Mesenteric fat pad (tissue), 1 donor: Measurements from ENCODE around the gene PDCD1. TPM values are rescaled to one million over a fixed set of nuclear protein-coding genes. Genes with fewer than 3 reads are reported as not detected.
A peak's percentile ranks its signal among the peaks of the same experiment; 100 is the strongest.
"Not testable (repeated sequence)": the region's sequence is repeated elsewhere in the genome, so short reads cannot be mapped to it uniquely, and the experiment has no call there.

ENCODE experiments used
- DNase-seq: peaks from one replicate; pipeline ENCODE4 v3.0.0-alpha.2; 2020; ENCODE audit warnings: low spot score
- total RNA-seq: library from RNA; stranded (reverse); fragmentation: NEBNext Ultra II Directional; extraction: Animal tissue kit (Norgen Biotek cat#: 25700); gene quantifications from one replicate; pipeline ENCODE4 v1.2.1, GENCODE V29; 2021
- donor health status: DM: yes; HTN: yes; CAD: no.

The PDCD1 gene
- total RNA-seq, 1 donor from 2014 or later: 0.42 TPM

DNA sequence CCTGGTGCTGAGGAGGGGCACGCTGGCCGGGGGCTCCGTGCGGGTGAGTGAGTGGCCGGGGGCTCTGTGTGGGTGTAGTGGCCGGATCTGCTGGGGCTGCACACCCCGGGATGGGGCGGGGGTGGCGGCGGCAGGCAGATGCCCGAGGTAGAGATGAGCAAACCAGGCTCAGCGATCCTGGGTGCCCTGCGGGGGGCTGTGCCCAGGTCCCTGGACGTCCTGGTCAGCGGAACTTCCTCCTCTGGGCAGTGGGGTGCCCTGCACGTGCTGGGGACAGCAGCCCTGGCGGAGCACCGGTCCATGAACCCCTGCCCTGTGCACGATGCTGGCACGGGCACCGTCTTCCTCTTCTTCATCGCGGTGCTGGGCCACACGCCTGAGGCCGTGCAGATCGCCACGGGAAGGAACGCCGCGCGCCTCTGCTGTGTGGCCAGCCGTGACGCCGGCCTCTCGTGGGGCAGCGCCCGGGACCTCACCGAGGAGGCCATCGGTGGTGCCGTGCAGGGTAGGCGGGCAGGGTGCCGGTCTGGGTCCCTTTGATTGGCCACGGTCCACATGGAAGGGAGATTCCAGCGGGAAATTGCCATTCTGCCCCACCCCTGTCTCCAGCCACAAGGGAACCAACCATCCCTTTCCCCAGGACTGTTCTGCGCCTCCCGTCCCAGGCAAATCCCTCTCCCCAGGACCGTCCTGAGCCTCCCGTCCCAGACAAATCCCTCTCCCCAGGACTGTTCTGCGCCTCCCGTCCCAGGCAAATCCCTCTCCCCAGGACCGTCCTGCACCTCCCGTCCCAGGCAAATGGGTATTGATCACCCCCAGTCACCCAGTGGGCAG is 43.8 kb downstream of the PDCD1 start:
- DNase-seq: peak; percentile 85

DNA sequence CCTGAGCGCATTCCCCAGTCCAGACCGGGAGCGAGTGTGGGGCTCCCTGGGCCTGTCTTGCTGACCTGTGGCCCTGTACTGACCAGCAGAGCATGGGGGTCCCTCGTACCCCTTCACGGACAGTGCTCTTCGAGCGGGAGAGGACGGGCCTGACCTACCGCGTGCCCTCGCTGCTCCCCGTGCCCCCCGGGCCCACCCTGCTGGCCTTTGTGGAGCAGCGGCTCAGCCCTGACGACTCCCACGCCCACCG is 44.4 kb downstream of the PDCD1 start:
- no peak for DNase-seq

DNA sequence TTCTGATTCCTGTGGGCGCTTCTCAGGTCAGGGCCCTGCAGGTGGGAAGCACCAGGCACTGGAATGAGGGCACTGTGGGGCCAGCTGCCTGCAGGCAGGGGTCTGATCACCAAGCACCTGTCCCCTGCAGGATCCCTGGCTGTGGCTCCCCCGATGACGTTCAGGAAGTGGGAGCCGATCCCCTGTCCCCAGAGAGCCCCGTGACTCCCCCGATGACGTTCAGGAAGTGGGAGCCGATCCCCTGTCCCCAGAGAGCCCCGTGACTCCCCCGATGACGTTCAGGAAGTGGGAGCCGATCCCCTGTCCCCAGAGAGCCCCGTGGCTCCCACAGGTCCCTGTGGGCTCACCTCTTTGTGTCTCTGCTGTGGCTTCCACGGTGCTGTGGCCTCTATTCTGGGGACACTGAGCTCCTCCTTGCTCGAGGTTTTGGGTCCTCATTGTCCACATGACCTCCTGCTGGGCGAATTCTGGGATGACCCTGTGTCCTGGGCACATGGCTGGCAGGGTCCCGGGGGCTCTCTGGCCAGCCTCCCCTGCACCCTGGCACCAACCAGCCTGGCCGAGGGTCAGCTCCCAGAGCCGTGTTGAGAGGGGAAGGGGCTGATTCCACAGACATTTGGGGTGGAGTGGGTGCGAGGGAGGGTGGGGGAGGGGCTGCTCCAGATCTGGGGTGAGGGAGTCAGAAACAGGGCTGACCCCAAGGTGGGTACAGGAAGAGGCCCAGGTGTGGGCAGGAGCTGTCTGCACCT is 44.9 kb downstream of the PDCD1 start:
- no peak for DNase-seq

DNA sequence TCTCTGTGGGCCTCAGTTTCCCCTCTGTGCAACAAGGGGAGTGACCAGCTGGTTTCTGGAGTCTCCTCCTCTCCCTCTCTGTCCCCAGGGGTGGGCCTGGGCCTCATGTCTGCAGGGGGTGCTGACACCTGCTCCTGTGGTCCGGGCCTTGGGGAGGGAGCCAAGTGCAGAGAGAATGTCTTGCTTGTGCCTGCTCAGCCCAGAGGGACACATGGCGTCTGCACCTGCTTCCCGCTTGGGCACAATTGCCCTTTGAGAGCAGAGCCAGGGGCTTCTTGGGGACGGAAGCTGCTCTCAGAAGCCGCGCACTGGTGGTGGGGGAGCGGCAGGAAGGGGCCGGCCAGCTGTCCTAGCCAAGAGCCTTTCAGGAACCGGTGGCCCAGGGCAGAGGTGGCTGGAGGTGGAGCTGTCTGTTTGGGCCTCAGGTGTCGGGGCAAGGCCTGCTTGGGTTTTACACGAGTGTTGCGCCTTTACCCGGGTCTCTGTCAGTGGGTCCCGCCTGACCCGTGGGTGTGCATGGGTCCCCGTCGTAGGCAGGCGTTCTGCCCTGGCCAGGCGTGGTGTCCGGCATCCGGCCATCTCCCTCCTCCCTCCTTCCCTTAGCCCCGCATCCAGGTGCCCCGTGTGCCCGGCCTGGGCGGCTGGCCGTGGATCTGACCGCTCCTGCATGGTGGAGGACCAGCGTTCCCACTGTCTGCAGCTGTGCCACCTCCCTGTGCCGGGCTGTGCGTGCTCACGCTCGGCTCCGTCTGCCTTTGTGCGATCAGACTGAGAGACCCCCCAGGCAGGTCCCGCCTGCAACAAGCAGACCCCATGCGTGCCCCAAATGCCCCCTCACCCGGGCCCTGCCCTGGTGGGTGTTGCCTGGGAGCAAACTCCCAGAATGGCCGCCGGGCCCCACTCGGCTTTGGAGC is 45.7 kb downstream of the PDCD1 start:
- peak; percentile 89 for DNase-seq

DNA sequence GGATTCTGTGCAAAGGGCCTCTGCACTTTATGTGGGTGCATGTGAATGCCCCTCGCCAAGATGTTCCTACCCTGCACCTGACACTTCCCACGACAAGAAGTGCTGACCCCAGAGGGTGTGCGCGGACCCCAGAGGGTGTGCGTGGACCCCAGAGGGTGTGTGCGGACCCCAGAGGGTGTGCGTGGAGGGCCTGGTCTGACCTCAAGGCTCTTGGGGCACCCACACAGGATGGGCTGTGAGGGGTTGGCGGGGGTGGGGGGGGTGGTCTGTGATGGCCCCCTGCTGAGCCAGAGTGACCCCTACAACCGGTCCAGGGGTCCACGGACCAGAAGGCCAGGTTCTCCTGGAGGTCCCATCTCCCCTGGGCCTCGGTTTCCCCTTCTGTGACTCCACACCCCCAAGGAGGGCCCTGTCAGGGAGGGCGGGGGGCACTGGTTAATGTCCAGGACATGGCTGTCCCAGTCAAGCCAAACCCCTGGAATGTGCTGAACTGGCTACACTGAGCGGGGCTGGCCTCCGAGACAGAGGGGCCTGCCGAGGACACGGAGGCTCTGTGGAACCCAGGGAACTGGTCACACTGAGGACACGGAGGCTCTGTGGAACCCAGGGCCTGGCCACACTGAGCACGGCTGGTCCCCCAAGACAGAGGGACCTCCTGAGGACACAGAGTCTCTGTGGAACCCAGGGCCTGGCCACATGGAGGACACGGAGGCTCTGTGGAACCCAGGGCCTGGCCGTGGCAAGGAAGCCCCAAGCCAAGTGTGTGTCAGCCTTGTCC is 46.6 kb downstream of the PDCD1 start:
- DNase-seq: peak; percentile 88

DNA sequence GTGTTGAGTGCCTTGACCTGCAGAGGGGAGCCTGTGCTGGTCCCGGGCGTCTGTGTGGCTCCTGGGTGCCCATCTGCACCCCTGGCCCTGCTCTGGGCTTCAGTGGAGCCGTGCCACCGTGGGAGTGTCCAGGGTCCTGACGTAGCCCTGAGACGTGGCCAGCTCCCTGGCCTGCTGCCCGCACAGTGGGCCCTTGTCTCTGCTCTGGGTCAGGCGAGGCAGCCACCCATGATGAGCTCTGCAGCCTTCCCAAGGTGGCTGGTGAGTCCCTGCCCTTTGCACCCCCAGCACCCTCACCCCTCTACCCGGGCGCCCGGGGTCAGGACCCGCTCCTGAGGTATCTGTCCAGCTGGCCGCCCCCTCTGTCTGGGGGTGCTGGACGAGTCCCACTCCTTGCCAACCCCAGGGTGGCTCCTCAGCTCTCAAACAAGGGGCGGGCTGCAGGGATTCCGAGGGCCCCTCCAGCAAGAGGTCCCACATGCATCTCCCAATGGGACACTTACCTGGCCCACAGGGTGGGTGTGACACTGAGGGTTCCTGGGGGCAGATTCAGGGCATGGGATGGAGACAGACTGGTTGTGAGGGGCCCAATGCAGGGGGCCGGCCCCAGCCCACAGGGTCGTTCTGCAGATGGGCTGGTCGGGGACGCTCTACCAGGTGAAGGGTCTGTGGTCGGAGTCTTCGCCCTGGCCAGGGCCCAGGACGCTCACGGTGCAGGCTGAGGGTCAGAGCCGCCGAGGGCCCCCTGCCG is 47.3 kb downstream of the PDCD1 start:
- no peak for DNase-seq

DNA sequence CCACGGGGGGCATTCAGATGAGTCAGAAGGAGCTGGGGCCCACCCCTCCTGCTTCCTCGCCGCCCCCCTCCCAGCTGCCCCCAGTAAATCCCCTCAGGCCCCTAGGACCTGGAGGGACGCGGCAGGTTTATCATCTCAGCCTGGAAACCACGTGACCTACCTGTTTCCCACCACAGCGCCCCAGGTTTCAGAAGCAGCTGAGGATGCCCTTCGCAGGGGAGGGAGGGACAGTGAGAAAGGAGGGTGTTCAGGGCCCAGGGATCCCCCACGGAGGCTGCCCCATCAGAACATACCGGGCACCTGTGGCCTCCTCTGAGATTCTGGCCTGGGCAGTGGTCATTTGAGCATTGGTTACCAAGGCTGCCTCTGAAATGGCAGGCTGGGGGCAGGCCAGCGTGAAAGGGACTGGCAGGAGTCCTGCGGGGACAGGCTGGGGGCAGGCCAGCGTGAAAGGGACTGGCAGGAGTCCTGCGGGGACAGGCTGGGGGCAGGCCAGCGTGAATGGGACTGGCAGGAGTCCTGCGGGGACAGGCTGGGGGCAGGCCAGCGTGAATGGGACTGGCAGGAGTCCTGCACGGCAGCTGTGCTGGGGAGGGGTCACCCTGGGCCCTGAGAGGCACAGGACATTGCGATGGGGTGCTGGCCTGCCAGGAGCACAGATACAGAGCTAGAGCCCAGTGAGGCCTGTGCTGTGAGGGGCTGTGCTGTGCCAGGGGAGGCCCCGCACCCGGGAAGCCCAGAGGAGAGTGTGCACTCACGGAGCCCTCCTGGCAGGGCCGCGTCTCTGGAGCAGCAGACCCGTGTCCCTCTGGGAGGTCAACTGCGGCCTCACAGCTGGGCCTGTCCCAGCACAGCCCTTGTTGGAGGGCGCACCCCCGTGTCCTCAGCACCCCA is 48.1 kb downstream of the PDCD1 start:
- peak; percentile 88 for DNase-seq

DNA sequence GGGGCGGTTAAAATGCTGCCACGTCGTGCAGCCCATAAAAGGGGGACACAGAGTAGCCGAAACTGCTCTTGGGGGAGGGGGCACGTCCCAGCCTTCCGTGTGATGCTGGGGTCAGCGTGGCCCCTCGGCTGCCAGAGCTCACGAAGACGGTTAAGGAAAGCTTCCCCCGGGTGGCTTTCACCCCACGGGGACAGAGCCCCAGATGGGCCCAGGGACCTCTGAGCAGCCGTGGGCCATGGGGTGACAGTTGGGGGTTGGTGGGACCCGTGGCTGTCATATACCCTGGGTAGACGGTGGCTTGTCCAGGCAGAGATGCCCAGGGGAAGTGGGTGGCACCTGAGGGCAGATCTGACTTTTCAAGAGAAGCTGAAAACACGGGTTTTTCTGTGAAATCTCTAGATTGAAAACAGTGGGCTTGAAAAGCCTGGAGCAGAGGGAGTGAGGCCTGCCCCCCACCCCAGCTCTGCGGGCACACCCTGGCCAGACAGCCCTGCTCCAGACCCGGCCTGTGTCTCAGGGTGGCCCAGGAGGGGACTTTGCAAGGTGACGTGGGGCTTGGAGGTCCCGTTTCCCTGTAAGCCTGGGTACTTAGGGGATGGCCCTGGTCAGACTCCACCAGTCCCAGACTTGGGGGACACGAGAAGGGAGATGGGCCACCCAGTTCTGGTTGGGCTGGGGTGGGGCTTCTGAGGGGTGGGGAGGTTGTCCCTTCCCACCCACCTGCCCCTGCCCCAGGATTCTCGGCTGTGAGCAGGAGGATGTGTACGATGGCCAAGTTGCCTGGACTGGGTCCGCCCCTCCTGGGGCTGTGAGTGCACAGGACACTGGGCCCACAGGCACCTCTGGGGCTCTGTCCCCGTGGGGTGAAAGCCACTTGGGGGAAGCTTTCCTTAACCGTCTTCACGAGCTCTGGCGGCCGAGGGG is 49.0 kb downstream of the PDCD1 start:
- DNase-seq: no peak

DNA sequence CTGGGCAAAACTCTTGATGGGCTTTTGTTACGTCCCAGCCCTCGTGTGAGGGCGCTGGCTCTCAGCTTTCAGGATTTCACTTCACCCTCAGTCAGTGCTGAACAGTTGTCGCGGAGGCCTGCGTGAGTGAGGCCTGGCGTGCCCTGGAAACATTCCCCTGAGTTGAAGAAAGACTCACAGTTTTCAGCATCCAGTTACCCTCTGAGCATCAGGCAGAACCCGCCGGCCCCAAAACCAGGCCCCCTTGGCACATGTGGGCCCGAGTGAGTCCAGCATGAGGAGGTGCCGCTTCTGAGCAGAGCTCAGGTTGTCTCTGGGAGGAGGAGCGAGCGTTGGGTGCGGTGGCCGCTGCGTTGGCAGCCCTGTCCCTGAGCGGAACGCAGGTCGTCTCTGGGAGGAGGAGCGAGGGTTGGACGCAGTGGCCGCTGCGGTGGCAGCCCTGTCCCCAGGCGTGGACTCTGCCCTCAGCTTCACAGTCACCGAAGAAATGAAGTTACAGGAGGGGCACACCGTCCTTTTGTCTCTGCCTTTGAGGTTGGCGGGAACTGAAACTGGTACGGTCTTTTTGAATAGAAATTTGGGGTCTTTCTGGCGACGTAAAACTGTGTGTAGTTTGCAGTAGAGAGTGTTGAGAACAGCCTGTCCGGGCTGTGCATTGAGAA is 49.8 kb downstream of the PDCD1 start, which contains the start of gene NEU4:
Gene NEU4 (plus strand): TSS at position 473 of the 662 bp plus-strand sequence. CDS start 5,292 bp downstream, outside the sequence.
- DNase-seq: peak; percentile 88

DNA sequence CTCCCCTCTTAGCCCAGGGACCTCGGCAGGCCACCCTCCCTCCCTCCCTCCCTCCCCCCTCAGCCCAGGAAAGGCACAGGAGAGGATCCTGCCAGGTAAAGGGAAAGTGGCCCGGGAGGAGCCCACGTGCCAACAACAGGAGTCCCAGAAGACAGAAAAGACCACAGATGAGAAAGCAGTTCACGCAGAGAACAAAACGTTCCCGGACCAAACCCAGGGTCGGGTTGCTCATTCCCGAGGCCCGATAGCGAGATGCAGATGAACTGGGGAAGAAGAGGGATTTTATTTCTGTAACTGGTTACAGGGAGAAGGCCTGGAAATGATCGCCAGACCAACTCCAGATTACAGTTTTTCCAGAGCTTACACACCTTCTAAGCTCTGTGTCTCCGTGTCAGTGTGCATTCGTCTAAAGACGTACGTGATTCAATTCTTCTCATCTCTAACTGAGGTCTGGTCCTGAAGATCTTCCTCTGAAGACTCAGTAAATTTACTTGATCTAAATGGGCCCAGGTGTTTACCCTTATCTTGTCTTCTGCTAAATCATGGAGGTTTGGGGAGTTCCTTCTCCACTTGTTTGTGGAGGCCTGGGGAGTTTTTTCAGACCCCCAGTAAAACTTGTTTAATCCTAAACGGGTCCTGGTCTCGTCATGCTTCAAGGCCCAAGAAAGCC is 50.5 kb downstream of the PDCD1 start:
- DNase-seq: no peak

DNA sequence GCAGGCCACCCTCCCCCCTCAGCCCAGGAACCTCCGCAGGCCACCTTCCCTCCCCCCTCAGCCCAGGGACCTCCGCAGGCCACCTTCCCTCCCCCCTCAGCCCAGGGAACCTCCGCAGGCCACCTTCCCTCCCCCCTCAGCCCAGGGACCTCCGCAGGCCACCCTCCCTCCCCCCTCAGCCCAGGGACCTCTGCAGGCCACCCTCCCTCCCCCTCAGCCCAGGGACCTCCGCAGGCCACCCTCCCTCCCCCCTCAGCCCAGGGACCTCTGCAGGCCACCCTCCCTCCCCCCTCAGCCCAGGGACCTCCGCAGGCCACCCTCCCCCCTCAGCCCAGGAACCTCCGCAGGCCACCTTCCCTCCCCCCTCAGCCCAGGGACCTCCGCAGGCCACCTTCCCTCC is 52.5 kb downstream of the PDCD1 start:
- DNase-seq: not testable (repeated sequence)

DNA sequence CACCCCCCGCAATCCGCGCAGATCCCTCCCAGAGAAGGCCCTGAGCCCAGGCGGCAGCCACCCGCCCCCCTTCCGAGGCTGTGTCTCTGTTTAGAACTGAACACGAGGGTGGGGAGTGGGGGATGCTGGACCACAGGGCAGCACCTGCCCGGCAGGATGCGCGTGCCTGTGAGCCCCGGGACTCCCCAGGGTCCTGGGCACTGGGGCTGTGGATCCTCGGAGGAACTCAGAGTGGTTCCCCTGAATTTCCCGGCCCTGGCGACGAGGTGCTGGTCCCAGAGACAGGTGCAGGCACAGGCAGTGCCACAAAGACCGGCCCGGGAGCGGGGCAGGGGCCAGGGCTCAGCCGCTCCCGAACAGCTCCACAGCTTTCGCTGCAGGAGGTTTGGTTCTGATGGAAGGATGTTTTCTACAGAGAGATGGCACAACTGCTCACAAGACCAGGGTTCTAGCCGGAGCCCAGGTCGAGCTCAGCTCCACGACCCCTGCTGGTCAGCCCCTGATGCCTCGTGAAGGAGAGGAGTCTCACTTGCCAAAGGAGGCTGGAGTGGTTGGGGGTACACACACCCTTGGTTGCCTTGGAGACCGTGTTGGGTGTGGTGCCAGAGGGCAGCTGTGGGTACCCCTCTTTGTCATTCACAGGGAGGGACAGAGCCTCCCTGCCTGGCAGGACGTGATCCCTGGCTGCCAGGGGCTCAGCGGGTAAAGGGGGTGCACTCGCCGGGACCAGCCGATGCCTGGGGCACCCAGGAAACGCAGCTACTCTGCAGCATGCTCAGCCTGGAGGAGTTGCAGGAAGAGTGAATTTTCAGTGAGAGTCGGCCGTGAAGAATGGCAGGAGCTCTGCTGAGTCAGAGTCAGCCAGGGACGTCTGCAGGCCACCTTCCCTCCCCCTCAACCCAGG is 54.1 kb downstream of the PDCD1 start:
- peak; percentile 88 for DNase-seq

DNA sequence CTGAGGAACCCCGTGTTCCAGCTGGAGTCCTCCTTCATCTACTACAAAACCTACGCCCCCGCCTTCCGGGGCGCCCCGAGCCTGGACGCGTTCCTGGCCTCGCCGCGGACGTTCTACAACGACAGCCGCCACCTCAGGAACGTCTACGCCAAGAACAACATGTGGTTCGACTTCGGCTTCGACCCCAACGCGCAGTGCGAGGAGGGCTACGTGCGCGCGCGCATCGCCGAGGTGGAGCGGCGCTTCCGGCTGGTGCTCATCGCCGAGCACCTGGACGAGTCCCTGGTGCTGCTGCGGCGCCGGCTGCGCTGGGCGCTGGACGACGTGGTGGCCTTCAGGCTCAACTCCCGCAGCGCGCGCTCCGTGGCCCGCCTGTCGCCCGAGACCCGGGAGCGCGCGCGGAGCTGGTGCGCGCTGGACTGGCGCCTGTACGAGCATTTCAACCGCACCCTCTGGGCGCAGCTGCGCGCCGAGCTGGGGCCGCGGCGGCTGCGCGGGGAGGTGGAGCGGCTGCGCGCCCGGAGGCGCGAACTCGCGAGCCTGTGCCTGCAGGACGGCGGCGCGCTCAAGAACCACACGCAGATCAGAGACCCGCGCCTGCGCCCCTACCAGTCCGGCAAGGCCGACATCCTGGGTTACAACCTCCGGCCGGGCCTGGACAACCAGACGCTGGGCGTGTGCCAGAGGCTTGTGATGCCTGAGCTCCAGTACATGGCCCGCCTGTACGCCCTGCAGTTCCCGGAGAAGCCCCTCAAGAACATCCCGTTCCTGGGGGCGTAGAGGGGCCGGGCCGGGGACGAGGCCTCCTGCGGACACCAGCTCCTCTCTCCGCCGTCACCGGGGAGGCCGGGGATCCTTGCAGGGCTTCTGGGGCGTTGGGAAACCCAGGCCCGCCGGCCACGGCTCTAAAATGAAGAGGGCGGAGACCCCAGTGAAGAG is 55.0 kb downstream of the PDCD1 start:
- peak; percentile 90 for DNase-seq
